ENCODE data around the gene TMEM239. TPM values are rescaled to one million over a fixed set of nuclear protein-coding genes. Genes with fewer than 3 reads are reported as not detected.

The TMEM239 gene
- total and polyA plus RNA-seq, 9 donors: 0.11 TPM; not detected in 8

GRCh38 chr20:2867081-2867864 is 51.1 kb downstream of the TMEM239 start:
- Histone ChIP-seq H3K36me3 (ENCODE audit: control insufficient read depth, insufficient read depth, low read length) (peaks cover 38% of the 10 kb centered on the region), H3K4me3 (ENCODE audit: low read length) (no peak overlapping the region), H3K27ac (ENCODE audit: low read length) (no peak overlapping the region), H3K27me3 (ENCODE audit: control insufficient read depth, insufficient read depth, low read length) (peaks cover 18% of the 10 kb centered on the region), H3K4me1 (ENCODE audit: control insufficient read depth, insufficient read depth, low read length) (peaks cover 20% of the 10 kb centered on the region), H3K9me3 (replicated peaks; ENCODE audit: control insufficient read depth, low read depth, low read length) (no peaks in the 10 kb centered on the region)
- DNase-seq: no peak
- WGBS (ENCODE audit: insufficient coverage): 85% methylated on average over 8 of the region's 12 CpGs

Other genes with a start within 250 kb of the TMEM239 start
- 130 TPM for gene NOP56, start 163.7 kb upstream of the TMEM239 start, total RNA-seq
- gene NOP56, start 163.7 kb upstream of the TMEM239 start, polyA plus RNA-seq (ENCODE audit: insufficient read depth in 1 of 8, insufficient read length in 8 of 8, low replicate concordance in 1 of 8): 100 to 1,000 TPM; 152 to 204 (median 166) TPM
- gene IDH3B, start 152.1 kb upstream of the TMEM239 start, total RNA-seq: 109 TPM
- 100 to 1,000 TPM in 6 of 8 donors, 10 to 100 TPM in 2; 90.9 to 112 (median 102) TPM for gene IDH3B, start 152.1 kb upstream of the TMEM239 start, polyA plus RNA-seq (ENCODE audit: insufficient read depth in 1 of 8, insufficient read length in 8 of 8, low replicate concordance in 1 of 8)
- gene EBF4, start 123.6 kb upstream of the TMEM239 start, total RNA-seq: 3.2 TPM
- gene EBF4, start 123.6 kb upstream of the TMEM239 start, polyA plus RNA-seq (ENCODE audit: insufficient read depth in 1 of 8, insufficient read length in 8 of 8, low replicate concordance in 1 of 8): 1 to 10 TPM; 4.0 to 8.9 (median 4.7) TPM
- gene CPXM1, start 15.7 kb upstream of the TMEM239 start, total RNA-seq: 41.5 TPM
- 10 to 100 TPM; 42.2 to 83.9 (median 62.0) TPM for gene CPXM1, start 15.7 kb upstream of the TMEM239 start, polyA plus RNA-seq (ENCODE audit: insufficient read depth in 1 of 8, insufficient read length in 8 of 8, low replicate concordance in 1 of 8)
- gene C20orf141, start 1.4 kb upstream of the TMEM239 start, total RNA-seq: not detected
- gene C20orf141, start 1.4 kb upstream of the TMEM239 start, polyA plus RNA-seq (ENCODE audit: insufficient read depth in 1 of 8, insufficient read length in 8 of 8, low replicate concordance in 1 of 8): not detected
- 24.4 TPM for gene PCED1A, start 24.3 kb downstream of the TMEM239 start, total RNA-seq
- 10 to 100 TPM; 24.2 to 40.9 (median 31.3) TPM for gene PCED1A, start 24.3 kb downstream of the TMEM239 start, polyA plus RNA-seq (ENCODE audit: insufficient read depth in 1 of 8, insufficient read length in 8 of 8, low replicate concordance in 1 of 8)
- gene VPS16, start 24.4 kb downstream of the TMEM239 start, total RNA-seq: 24.7 TPM
- gene VPS16, start 24.4 kb downstream of the TMEM239 start, polyA plus RNA-seq (ENCODE audit: insufficient read depth in 1 of 8, insufficient read length in 8 of 8, low replicate concordance in 1 of 8): 10 to 100 TPM; 21.5 to 28.9 (median 23.6) TPM
- 41.7 TPM for gene PTPRA, start 57.1 kb downstream of the TMEM239 start, total RNA-seq
- 10 to 100 TPM; 37.4 to 60.5 (median 45.7) TPM for gene PTPRA, start 57.1 kb downstream of the TMEM239 start, polyA plus RNA-seq (ENCODE audit: insufficient read depth in 1 of 8, insufficient read length in 8 of 8, low replicate concordance in 1 of 8)
- 0.13 TPM for gene GNRH2, start 227.3 kb downstream of the TMEM239 start, total RNA-seq
- under 1 TPM in 6 of 8 donors, not detected in 2; 0.34 to 0.69 (median 0.48) TPM for gene GNRH2, start 227.3 kb downstream of the TMEM239 start, polyA plus RNA-seq (ENCODE audit: insufficient read depth in 1 of 8, insufficient read length in 8 of 8, low replicate concordance in 1 of 8)
- gene MRPS26, start 229.7 kb downstream of the TMEM239 start, total RNA-seq: 46.1 TPM
- gene MRPS26, start 229.7 kb downstream of the TMEM239 start, polyA plus RNA-seq (ENCODE audit: insufficient read depth in 1 of 8, insufficient read length in 8 of 8, low replicate concordance in 1 of 8): 10 to 100 TPM; 37.3 to 47.2 (median 39.1) TPM

Measured in muscle of leg (tissue), 11 donors.